Kidney glomerular epithelial cell (primary cell): ENCODE data around the gene PTPRN2.

Experiments
- DNase-seq: peaks from one replicate; lab custom pipeline; 2025; lab: John Stamatoyannopoulos, UW

Gene PTPRN2

GRCh38 chr7:157816086-157816485, 771.5 kb downstream of the PTPRN2 start:
- DNase-seq = no peak

GRCh38 chr7:157815706-157816022, 772.0 kb downstream of the PTPRN2 start:
- no peak for DNase-seq

GRCh38 chr7:157814931-157815705, 772.5 kb downstream of the PTPRN2 start:
- DNase-seq = no peak

GRCh38 chr7:157813741-157814661, 773.6 kb downstream of the PTPRN2 start:
- DNase-seq = no peak

GRCh38 chr7:157813053-157813452, 774.6 kb downstream of the PTPRN2 start:
- DNase-seq = no peak

- DNase-seq = no peak
Measured at GRCh38 chr7:157811946-157812345, 775.7 kb downstream of the PTPRN2 start.

GRCh38 chr7:157809863-157810851, 777.5 kb downstream of the PTPRN2 start:
- no peak for DNase-seq

GRCh38 chr7:157809154-157809862, 778.3 kb downstream of the PTPRN2 start:
- no peak for DNase-seq

GRCh38 chr7:157808042-157808441, 779.6 kb downstream of the PTPRN2 start:
- DNase-seq = no peak

GRCh38 chr7:157807510-157807909, 780.1 kb downstream of the PTPRN2 start:
- DNase-seq = no peak

GRCh38 chr7:157806711-157807110, 780.9 kb downstream of the PTPRN2 start:
- no peak for DNase-seq

- no peak for DNase-seq
Measured at GRCh38 chr7:157805713-157806112, 781.9 kb downstream of the PTPRN2 start.

GRCh38 chr7:157803906-157804305, 783.7 kb downstream of the PTPRN2 start:
- no peak for DNase-seq

GRCh38 chr7:157801971-157802675, 785.5 kb downstream of the PTPRN2 start:
- no peak for DNase-seq

- DNase-seq = no peak
Measured at GRCh38 chr7:157801113-157801512, 786.5 kb downstream of the PTPRN2 start.

GRCh38 chr7:157800281-157800680, 787.3 kb downstream of the PTPRN2 start:
- DNase-seq = no peak

GRCh38 chr7:157799076-157799685, 788.4 kb downstream of the PTPRN2 start:
- DNase-seq = no peak

GRCh38 chr7:157797361-157797760, 790.3 kb downstream of the PTPRN2 start:
- no peak for DNase-seq

- no peak for DNase-seq
Measured at GRCh38 chr7:157796846-157797245, 790.8 kb downstream of the PTPRN2 start.

GRCh38 chr7:157795643-157796042, 792.0 kb downstream of the PTPRN2 start:
- no peak for DNase-seq
